PC-9 (cell line): ENCODE measurements around the gene FAM174C. TPM values are rescaled to one million over a fixed set of nuclear protein-coding genes. Genes with fewer than 3 reads are reported as not detected.

ENCODE experiments used
- BruUV-seq: library from RNA; stranded (reverse); fragments of 400-500 nt; replicated peaks from 2 replicates; lab custom pipeline; 2021; lab: Mats Ljungman, UMichigan
- CTCF ChIA-PET: fragments of 300-600 bp; sonication (Branson Sonifier 250); formaldehyde crosslinking; loops from one replicate; lab custom pipeline; 2022; ENCODE audit warnings: antibody characterized with exemption; lab: Charles Lee
- POLR2A ChIA-PET: fragments of 300-600 bp; sonication (Branson Sonifier 250); formaldehyde crosslinking; loops from one replicate; lab custom pipeline; 2022; ENCODE audit warnings: antibody characterized with exemption; ENCODE audit not compliant: unreplicated experiment; lab: Charles Lee
- DNase-seq, 2 experiments: peaks; one replicate each; pipeline versions ENCODE4 v3.0.0 to v3.0.0-alpha.2; 2015 to 2022; ENCODE audit warnings: mixed read lengths in 1 of 2
- H2AFZ ChIP-seq: fragments of 200-600 bp; sonication (generic); 2 replicates; pipeline ENCODE4 v1.8.1; 2017; ENCODE audit warnings: antibody characterized with exemption
- H3F3A ChIP-seq: fragments of 200-600 bp; sonication (generic); 2 replicates; pipeline ENCODE4 v1.8.1; 2017; ENCODE audit warnings: antibody characterized with exemption, mild to moderate bottlenecking, low read depth; ENCODE audit not compliant: insufficient read depth
- H3K27ac ChIP-seq: fragments of 200-600 bp; sonication (generic); 2 replicates; pipeline ENCODE4 v1.6.1; 2016; ENCODE audit warnings: mixed run types
- H3K27me3 ChIP-seq: fragments of 200-600 bp; sonication (generic); 2 replicates; pipeline ENCODE4 v1.6.1; 2016; ENCODE audit warnings: low read depth, mixed run types; ENCODE audit not compliant: insufficient read depth
- H3K36me3 ChIP-seq: fragments of 200-600 bp; sonication (generic); 2 replicates; pipeline ENCODE4 v1.6.1; 2016; ENCODE audit warnings: low read depth, mixed run types
- H3K4me1 ChIP-seq: fragments of 200-600 bp; sonication (generic); replicated peaks from 2 replicates; pipeline ENCODE4 v1.6.1; 2016; ENCODE audit warnings: mixed run types; ENCODE audit not compliant: insufficient read depth
- H3K4me2 ChIP-seq: fragments of 200-600 bp; sonication (generic); 2 replicates; pipeline ENCODE4 v1.6.1; 2017; ENCODE audit warnings: mixed run types
- H3K4me3 ChIP-seq: fragments of 200-600 bp; sonication (generic); 2 replicates; pipeline ENCODE4 v1.6.1; 2016; ENCODE audit warnings: mixed run types
- H3K79me2 ChIP-seq: fragments of 200-600 bp; sonication (generic); 2 replicates; pipeline ENCODE4 v1.6.1; 2017; ENCODE audit warnings: low read depth, mixed run types
- H3K9me2 ChIP-seq: fragments of 200-600 bp; sonication (generic); 2 replicates; pipeline ENCODE4 v1.8.1; 2017; ENCODE audit warnings: mild to moderate bottlenecking; ENCODE audit not compliant: insufficient read depth
- H3K9me3 ChIP-seq: fragments of 200-600 bp; sonication (generic); 2 replicates; pipeline ENCODE4 v1.8.1; 2016; ENCODE audit warnings: low read depth; ENCODE audit not compliant: insufficient read depth
- H4K20me1 ChIP-seq: fragments of 200-600 bp; sonication (generic); 2 replicates; pipeline ENCODE4 v1.8.1; 2017; ENCODE audit not compliant: insufficient read depth
- EZH2 ChIP-seq: fragments of 200-600 bp; sonication (generic); IDR thresholded peaks from 2 replicates; pipeline ENCODE4 v1.8.0; 2017; ENCODE audit warnings: antibody characterized with exemption, low read depth
- intact Hi-C: fragments of 100-400 bp; cut with micrococcal nuclease; formaldehyde crosslinking; loops from one replicate; pipeline ENCODE4 v1.10.0; 2022; ENCODE audit not compliant: unreplicated experiment
- total RNA-seq: library from RNA; stranded (reverse); gene quantifications from 2 replicates; pipeline ENCODE4 v1.2.3, GENCODE V29; 2021
- TF ChIP-seq, protein P1 (sequence below): fragments of 200-600 bp; sonication (generic); conservative IDR thresholded peaks from 2 replicates; pipeline ENCODE4 v1.6.1; 2017; ENCODE audit warnings: mixed run types, antibody characterized with exemption, mild to moderate bottlenecking, moderate library complexity

Gene FAM174C
- total RNA-seq, 1 experiment from 2014 or later: 51.8 TPM

DNA sequence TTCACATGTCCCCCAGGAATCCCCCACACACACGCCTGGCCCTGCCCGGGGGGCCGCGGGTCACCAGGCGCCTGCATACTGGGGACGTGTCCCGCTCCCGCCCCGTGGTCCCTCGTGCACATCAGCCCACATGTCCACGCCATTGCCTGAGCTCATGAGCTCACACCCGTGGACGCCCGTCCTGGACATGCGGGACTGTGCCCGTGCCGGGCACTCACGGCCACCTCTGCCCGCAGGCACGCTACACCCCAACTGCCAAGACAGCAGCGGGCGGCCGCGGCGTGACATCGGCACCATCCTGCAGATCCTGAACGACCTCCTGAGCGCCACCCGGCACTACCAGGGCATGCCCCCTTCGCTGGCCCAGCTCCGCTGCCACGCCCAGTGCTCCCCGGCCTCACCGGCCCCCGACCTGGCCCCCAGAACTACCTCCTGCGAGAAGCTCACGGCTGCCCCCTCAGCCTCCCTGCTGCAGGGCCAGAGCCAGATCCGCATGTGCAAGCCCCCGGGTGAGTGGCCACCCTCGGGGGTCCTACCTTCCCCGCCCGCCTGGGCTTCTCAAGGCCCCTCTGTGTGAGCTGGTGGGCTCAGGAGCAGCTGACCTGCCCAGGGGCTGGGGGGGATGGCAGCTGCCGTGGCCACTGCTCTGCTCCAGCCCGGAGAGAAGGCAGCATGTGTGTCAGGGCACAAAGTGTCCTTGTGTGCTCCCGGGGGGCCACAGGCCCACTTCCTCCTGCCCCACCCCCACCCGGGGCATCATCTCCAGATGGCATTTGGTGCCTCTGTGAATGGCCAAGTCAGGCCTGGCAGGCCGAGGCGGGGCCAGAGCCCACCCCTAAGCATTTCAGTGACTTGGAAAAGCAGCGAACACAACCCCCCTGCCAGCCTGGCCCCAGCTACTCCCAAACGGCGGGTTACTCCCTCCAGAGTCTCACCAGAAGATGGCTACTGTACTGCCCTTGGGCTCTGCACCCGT is 19.9 kb upstream of the FAM174C start:
- ChIA-PET POLR2A (interaction anchor here (0.7 kb wide), 1 partner anchor 11 kb away, joined by 5 read pairs; no protein-coding TSS in a partner anchor), CTCF (no interaction called here)
- peaks cover 42% of the 10 kb centered on the region for H3K4me1 ChIP-seq
- no TSS peak for BruUV-seq
- peaks cover 54% of the 10 kb centered on the region for H3K79me2 ChIP-seq
- no peak overlapping the region for H2AFZ ChIP-seq
- H3F3A ChIP-seq: peaks cover 57% of the 10 kb centered on the region
- no peak for DNase-seq
- intact Hi-C loops: no loop called here
- 0 out of 2 replicates have a peak overlapping the region, but pooled peaks have one; percentile 6 for H3K27ac ChIP-seq
- no peaks in the 10 kb centered on the region for H3K9me2 ChIP-seq
- peaks cover 3% of the 10 kb centered on the region; the same call in 1 of the 2 replicates for H3K36me3 ChIP-seq
- H3K4me2 ChIP-seq: no peak overlapping the region
- H3K27me3 ChIP-seq: no peaks in the 10 kb centered on the region
- H3K4me3 ChIP-seq: no peak overlapping the region
- no peaks in the 10 kb centered on the region for H3K9me3 ChIP-seq
- H4K20me1 ChIP-seq: peaks cover 14% of the 10 kb centered on the region; the same call in 1 of the 2 replicates
- TF ChIP-seq, protein P1, sequence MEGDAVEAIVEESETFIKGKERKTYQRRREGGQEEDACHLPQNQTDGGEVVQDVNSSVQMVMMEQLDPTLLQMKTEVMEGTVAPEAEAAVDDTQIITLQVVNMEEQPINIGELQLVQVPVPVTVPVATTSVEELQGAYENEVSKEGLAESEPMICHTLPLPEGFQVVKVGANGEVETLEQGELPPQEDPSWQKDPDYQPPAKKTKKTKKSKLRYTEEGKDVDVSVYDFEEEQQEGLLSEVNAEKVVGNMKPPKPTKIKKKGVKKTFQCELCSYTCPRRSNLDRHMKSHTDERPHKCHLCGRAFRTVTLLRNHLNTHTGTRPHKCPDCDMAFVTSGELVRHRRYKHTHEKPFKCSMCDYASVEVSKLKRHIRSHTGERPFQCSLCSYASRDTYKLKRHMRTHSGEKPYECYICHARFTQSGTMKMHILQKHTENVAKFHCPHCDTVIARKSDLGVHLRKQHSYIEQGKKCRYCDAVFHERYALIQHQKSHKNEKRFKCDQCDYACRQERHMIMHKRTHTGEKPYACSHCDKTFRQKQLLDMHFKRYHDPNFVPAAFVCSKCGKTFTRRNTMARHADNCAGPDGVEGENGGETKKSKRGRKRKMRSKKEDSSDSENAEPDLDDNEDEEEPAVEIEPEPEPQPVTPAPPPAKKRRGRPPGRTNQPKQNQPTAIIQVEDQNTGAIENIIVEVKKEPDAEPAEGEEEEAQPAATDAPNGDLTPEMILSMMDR: no peak
- no peak for TF ChIP-seq EZH2

DNA sequence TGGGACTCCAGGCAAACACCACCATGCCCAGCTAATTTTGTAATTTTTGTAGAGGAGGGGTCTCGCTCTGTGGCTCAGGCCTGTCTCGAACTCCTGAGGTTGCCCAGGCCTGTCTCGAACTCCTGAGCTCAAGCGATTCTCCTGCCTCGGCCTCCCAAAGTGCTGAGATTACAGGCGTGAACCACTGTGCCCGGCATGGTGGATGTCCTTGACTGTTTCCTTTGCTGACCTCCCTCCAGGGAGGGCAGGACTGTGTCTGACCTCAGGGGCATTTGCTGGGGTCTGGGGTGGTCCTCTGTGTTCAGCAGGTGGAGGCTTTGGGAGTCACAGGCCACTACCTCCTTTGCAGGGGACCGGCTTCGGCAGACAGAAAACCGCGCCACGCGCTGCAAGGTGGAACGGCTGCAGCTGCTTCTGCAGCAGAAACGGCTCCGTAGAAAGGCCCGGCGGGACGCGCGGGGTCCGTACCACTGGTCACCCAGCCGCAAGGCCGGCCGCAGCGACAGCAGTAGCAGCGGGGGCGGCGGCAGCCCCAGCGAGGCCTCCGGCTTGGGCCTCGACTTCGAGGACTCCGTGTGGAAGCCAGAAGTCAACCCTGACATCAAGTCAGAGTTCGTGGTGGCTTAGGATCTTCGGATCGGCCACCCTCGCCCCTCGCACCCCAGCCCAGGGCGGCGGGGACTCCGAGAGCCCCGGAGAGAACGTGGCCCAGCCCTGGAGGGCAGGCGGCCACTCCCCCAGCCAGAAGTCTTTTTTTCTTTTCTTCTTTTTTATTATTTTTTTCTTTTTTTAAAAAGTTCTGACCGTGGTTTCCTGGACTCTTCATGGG is 18.5 kb upstream of the FAM174C start:
- H3K4me3 ChIP-seq: no peak overlapping the region
- H3K4me2 ChIP-seq: no peak overlapping the region
- no peak overlapping the region for H3K27ac ChIP-seq
- peaks cover 61% of the 10 kb centered on the region for H3F3A ChIP-seq
- intact Hi-C loops: no loop called here
- no TSS peak for BruUV-seq
- CTCF ChIA-PET: no interaction called here
- H3K9me2 ChIP-seq: no peaks in the 10 kb centered on the region
- H2AFZ ChIP-seq: no peak overlapping the region
- H3K27me3 ChIP-seq: no peaks in the 10 kb centered on the region
- peaks cover 50% of the 10 kb centered on the region for H3K79me2 ChIP-seq
- H3K9me3 ChIP-seq: no peaks in the 10 kb centered on the region
- H4K20me1 ChIP-seq: peaks cover 14% of the 10 kb centered on the region; the same call in 1 of the 2 replicates
- TF ChIP-seq, protein P1: no peak
- TF ChIP-seq EZH2: no peak
- no peak for DNase-seq
- H3K36me3 ChIP-seq: peaks cover 3% of the 10 kb centered on the region; the same call in 1 of the 2 replicates
- POLR2A ChIA-PET: no interaction called here
- peaks cover 44% of the 10 kb centered on the region for H3K4me1 ChIP-seq

DNA sequence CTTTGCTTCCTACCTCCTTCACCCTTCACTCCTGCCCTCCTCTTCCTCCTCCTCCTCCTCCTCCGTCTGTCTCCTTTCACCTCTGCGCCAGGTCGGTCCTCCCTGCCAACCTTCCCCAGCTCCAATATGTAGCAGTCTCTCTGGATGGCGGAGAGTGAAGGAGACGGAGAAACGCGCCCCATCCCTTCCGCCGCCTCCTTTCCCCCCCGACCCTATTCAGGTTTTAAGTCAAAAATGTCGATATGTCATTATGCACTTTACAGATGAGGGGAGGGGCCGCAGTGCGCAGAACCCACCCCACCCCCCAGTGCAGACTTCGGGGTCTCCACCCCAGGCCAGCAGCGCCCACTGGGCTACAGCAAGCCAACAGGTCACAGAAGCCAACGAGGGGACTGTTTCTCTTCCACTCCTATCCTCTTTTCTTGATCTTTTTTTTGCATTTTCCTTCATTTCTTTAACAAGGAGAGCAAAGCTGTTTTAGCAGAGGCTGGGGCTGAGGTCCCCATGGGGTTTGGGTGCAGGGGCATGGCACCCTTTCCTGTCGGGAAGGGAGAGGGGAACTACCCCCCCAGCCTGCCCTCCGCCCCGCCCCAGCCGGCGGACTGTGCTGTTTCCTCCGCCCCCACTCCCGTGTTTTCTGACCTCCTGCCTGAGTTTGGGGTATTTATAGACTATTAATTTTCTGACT is 17.7 kb upstream of the FAM174C start:
- peaks cover 48% of the 10 kb centered on the region for H3K4me1 ChIP-seq
- H4K20me1 ChIP-seq: peaks cover 14% of the 10 kb centered on the region; the same call in 1 of the 2 replicates
- no peaks in the 10 kb centered on the region for H3K9me3 ChIP-seq
- ChIA-PET POLR2A (no interaction called here), CTCF (no interaction called here)
- no peak overlapping the region for H3K4me3 ChIP-seq
- H3K4me2 ChIP-seq: peak overlapping the region; percentile 74; the same call in 1 of the 2 replicates
- H3K79me2 ChIP-seq: peaks cover 48% of the 10 kb centered on the region
- intact Hi-C loops: no loop called here
- H3K9me2 ChIP-seq: no peaks in the 10 kb centered on the region
- BruUV-seq: no TSS peak
- H3K27ac ChIP-seq: peak overlapping the region; percentile 92
- H3K27me3 ChIP-seq: no peaks in the 10 kb centered on the region
- DNase-seq: no peak
- peaks cover 3% of the 10 kb centered on the region; the same call in 1 of the 2 replicates for H3K36me3 ChIP-seq
- no peak for TF ChIP-seq EZH2
- TF ChIP-seq, protein P1: no peak
- no peak overlapping the region for H2AFZ ChIP-seq
- H3F3A ChIP-seq: peaks cover 62% of the 10 kb centered on the region
